Right atrium auricular region (tissue), 2 donors: Measurements from ENCODE around the gene ANKRD33B. TPM values are rescaled to one million over a fixed set of nuclear protein-coding genes. Genes with fewer than 3 reads are reported as not detected.
"Not testable (repeated sequence)": the region's sequence is repeated elsewhere in the genome, so short reads cannot be mapped to it uniquely, and the experiment has no call there.

ENCODE experiments used
- DNase-seq: peaks from one replicate; pipeline ENCODE4 v3.0.0-alpha.2; 2019; ENCODE audit warnings: low spot score
- H3K27ac ChIP-seq, 2 donors: fragments of 200-600 bp; sonication (generic); 1 replicate in 1 of 2; 2 replicates in 1 of 2; pipeline ENCODE4 v1.5.1; 2016 to 2019
- H3K27me3 ChIP-seq, 2 donors: fragments of 200-600 bp; sonication (generic); one replicate each; pipeline versions ENCODE4 v1.5.1 to v1.6.0; 2017 to 2019
- H3K36me3 ChIP-seq: fragments of 200-600 bp; sonication (generic); one replicate; pipeline ENCODE4 v1.5.1; 2016
- H3K4me1 ChIP-seq, 2 donors: fragments of 200-600 bp; sonication (generic); one replicate each; pipeline versions ENCODE4 v1.5.1 to v1.6.0; 2017 to 2019
- H3K4me3 ChIP-seq, 2 donors: fragments of 200-600 bp; sonication (generic); 1 replicate in 1 of 2; 2 replicates in 1 of 2; pipeline ENCODE4 v1.5.1; 2017 to 2019; ENCODE audit warnings: mild to moderate bottlenecking in 1 of 2, moderate library complexity in 1 of 2
- H3K9me3 ChIP-seq, 2 donors: fragments of 200-600 bp; sonication (generic); one replicate each; pipeline ENCODE4 v1.5.1; 2019
- CTCF ChIP-seq, 2 donors: fragments of 200-600 bp; sonication (generic); IDR thresholded peaks; one replicate each; pipeline ENCODE4 v1.5.1; 2019; ENCODE audit warnings: antibody characterized with exemption in 2 of 2
- total RNA-seq, 2 donors: library from RNA; depleted of rRNA; stranded (reverse); fragments of >200 nt; gene quantifications; one replicate each; pipeline ENCODE4 v1.1.0, GENCODE V29; 2016

The ANKRD33B gene
- total RNA-seq, 2 donors from 2014 or later, result 1.2 to 4.7 TPM

GRCh38 chr5:10663489-10664179, 99.8 kb downstream of the ANKRD33B start:
- H3K27ac ChIP-seq, result no peak overlapping the region
- no peaks in the 10 kb centered on the region for H3K36me3 ChIP-seq
- TF ChIP-seq CTCF (IDR thresholded peaks at IDR 0.05), result no peak
- H3K9me3 ChIP-seq, result no peaks in the 10 kb centered on the region
- H3K4me1 ChIP-seq, result peaks cover 0 to 5% of the 10 kb centered on the region in 2 donors
- no peak for DNase-seq
- H3K4me3 ChIP-seq, result no peak overlapping the region
- no peaks in the 10 kb centered on the region for H3K27me3 ChIP-seq

- not testable (repeated sequence) for H3K4me3 ChIP-seq, H3K27me3 ChIP-seq, H3K9me3 ChIP-seq, H3K4me1 ChIP-seq, H3K27ac ChIP-seq, DNase-seq, H3K36me3 ChIP-seq
Measured at GRCh38 chr5:10664180-10664769, 100.4 kb downstream of the ANKRD33B start.

- DNase-seq, result no peak
- Histone ChIP-seq H3K27me3 (no peaks in the 10 kb centered on the region), H3K27ac (no peak overlapping the region)
Measured at GRCh38 chr5:10665799-10666198, 101.9 kb downstream of the ANKRD33B start.

GRCh38 chr5:10666531-10667299, 102.8 kb downstream of the ANKRD33B start:
- H3K9me3 ChIP-seq, result no peaks in the 10 kb centered on the region

More at GRCh38 chr5:10665799-10666198, 101.9 kb downstream of the ANKRD33B start:
- H3K36me3 ChIP-seq, result no peaks in the 10 kb centered on the region
- H3K4me3 ChIP-seq, result no peak overlapping the region
- H3K4me1 ChIP-seq, result peaks cover 0 to 5% of the 10 kb centered on the region in 2 donors
- TF ChIP-seq CTCF (IDR thresholded peaks at IDR 0.05), result no peak
- no peaks in the 10 kb centered on the region for H3K9me3 ChIP-seq

GRCh38 chr5:10667431-10668057, 103.7 kb downstream of the ANKRD33B start:
- H3K27ac ChIP-seq, result no peak overlapping the region
- TF ChIP-seq CTCF (IDR thresholded peaks at IDR 0.05), result no peak

More at GRCh38 chr5:10666531-10667299, 102.8 kb downstream of the ANKRD33B start:
- Histone ChIP-seq H3K4me3 (no peak overlapping the region), H3K4me1 (peaks cover 0 to 5% of the 10 kb centered on the region in 2 donors), H3K27ac (no peak overlapping the region), H3K27me3 (no peaks in the 10 kb centered on the region), H3K36me3 (no peaks in the 10 kb centered on the region)
- TF ChIP-seq CTCF (IDR thresholded peaks at IDR 0.05), result no peak
- no peak for DNase-seq

GRCh38 chr5:10668697-10669096, 104.8 kb downstream of the ANKRD33B start:
- Histone ChIP-seq H3K36me3 (no peaks in the 10 kb centered on the region), H3K4me1 (peaks cover 0 to 2% of the 10 kb centered on the region in 2 donors), H3K9me3 (no peaks in the 10 kb centered on the region), H3K27ac (no peak overlapping the region), H3K27me3 (no peaks in the 10 kb centered on the region), H3K4me3 (no peak overlapping the region)
- no peak for TF ChIP-seq CTCF (IDR thresholded peaks at IDR 0.05)
- no peak for DNase-seq

More at GRCh38 chr5:10667431-10668057, 103.7 kb downstream of the ANKRD33B start:
- Histone ChIP-seq H3K9me3 (no peaks in the 10 kb centered on the region), H3K4me3 (no peak overlapping the region), H3K36me3 (no peaks in the 10 kb centered on the region), H3K27me3 (no peaks in the 10 kb centered on the region), H3K4me1 (peaks cover 0 to 5% of the 10 kb centered on the region in 2 donors)
- no peak for DNase-seq
